HG03460 (cell line): Measurements from ENCODE around the gene NRIP1.

Source experiments
- ATAC-seq: cut with Tn5 transposase; IDR thresholded peaks from one replicate; pipeline ENCODE4 v1.9.1; 2021; ENCODE audit not compliant: unreplicated experiment

The NRIP1 gene

DNA sequence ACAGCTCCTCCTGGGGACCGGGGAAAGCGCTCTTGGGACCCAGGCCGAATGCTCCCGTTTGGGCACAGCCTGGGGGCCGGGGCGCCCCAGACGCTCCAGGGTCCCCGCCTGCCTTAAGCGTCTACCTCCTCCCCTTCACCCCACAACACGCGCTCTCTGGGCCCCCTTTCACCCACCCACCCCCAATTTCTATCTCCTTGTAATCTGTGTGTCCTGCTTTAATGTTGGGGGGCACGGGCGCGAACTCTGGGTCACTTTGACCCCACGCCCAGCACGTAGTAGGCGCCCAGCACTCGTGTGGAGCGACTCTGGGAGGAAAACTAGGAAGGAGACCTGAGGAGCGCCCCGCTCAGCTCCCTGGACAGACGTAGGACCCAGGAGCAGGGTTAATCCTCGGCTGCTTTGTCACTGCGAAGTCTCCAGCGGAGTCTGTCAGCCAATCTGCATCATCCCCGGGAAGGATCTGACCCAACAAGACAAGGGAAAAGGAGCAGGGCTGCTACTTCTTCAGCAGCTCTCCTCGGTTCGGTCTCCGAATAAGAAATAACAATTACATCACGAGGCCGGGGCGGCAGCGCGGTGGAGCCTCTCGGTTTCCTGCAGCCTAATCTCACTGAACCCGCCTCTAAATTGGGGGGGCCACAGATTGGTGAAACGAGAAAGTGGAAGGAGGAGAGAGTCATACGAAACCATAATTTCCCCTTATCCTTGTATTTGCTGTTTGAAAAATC, 757 bp upstream of the NRIP1 start:
- ATAC-seq: no peak

GRCh38 chr21:15063814-15064575, 805 bp downstream of the NRIP1 start:
- peak; percentile 7 for ATAC-seq

DNA sequence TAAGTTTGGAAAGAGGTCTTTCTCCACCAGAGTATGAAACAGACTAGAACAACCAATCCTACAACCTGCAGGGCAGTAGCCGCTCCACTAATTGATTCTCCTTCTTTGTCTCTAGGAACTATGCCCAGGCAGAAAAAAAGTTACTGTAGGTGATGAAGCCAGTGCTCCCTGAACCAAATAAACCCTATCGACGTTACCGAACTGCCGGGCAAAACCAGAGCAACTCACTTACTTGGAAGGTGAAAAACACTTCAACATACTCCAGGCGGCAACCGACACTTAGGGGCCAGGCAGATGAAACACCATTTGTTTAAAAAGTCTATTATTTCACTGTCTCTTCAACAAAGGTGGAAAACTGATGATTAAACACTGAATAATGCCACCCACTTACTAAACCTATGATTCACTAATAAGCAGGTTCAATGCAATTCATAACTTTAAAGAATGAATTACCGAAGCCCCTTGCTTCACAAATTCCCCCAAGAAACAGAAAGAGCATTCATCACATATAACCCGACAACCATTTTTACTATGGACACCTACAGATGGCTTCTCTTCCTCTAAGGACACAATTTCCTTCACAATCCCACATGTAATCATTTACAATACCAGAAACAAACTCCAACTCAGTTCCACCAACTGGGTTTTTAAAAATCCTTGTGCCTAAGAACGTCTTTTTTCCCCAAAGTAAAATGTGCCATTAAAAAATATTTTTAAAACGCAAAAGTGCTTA, 1.6 kb downstream of the NRIP1 start:
- ATAC-seq: no peak

DNA sequence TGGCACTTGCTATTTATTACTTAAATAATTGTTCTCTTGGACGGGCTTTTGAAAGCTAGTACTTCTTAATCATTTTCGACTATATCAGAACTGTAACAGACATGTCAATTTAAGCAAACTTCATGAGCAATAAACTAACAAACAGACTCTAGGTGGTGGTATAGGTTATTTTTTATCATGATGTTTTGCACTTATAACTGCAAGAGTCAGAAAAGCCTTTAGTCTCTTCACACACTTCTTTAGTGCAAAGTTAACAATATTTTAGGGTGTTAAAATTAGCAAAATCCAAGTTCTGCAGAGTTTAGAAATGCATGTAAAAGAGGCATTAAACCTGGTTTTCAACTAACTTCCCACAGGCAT, 2.2 kb downstream of the NRIP1 start:
- no peak for ATAC-seq

GRCh38 chr21:15061747-15062605, 2.8 kb downstream of the NRIP1 start:
- no peak for ATAC-seq

- ATAC-seq: no peak
Observed at GRCh38 chr21:15061279-15061678, 3.5 kb downstream of the NRIP1 start.

DNA sequence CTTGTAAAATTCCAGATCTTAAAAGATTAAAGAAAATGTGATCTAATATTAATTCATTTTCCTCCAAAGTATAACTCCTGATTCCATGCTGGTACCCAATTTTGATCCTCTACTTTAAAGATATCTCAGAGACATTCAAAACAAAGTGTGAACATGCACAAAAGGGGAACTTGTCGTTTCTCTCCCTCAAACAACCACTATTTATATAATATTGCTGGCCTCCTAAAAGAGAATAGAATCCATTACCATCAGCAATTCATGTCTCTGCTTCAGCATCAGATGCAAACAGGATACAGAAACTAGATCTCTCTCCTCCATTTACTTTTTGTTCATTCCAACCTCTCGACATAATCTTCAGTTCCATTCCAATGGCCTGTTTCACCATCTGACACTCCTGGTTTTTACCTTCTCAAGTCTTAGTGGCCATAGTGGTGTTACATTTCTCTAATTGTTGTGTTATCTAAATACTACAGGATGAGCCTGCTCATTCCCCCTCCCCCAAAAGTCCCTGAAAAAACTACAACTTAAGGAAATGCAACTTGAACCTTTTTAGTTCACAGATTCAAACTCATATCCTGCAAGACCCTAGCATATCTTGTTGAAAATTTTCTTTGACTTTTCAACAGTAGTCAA, 4.1 kb downstream of the NRIP1 start:
- no peak for ATAC-seq

DNA sequence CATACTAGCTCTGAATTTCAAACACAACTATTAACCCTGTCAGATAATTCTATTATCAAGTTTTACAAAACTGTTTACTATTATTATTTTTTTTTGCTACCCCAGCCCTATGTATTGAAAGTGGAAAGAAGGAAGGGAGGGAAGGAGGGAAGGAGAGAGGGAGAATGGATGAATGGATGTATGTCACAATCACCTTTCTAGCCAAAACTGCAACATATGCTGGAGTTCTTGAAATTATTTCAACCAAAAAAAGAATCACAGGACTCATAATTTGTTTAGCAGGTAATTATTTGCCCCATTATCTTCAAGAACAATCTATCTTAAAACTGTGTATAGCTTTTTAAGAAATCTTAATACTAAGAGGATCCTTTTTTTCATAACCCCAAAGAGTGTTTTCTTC, 5.4 kb downstream of the NRIP1 start:
- ATAC-seq: no peak

DNA sequence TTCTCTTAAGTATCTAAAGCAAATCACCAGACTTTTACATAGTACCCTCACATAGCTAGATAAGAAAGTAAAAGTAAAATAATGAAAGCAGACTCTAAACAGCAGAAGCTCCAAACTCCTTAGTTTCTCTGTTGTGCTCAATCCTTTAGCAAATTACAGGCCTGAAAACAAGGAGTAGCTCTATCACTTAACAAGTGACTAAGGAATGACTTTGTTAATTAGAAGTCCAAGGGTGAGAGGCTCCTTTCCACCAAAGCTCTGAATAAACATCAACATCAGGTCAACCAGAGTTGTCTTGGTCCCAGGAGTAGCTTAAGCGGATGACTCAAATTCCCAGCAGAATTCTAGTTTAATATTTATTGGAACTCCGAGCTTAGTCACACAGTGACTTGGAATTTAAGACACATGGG, 5.9 kb downstream of the NRIP1 start:
- no peak for ATAC-seq

DNA sequence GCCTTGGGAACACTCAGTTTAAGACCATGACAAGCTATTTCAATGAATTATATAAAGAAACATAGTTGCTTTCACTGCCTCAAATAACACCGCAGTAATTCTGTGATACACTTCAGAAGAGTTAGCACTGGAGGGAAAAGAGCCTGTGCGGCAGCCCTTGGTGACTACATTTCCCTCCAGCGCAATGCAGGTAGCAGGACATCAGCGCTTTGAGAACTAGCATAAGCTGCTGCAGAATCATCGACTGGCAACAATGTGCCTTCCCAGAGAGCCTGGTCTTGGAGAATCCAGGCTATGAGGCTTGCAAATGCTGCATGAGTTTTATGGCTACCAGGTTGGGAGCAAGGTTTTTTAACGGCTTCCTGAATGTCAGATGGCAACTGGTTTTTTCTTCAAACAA, 7.5 kb downstream of the NRIP1 start:
- ATAC-seq: no peak

DNA sequence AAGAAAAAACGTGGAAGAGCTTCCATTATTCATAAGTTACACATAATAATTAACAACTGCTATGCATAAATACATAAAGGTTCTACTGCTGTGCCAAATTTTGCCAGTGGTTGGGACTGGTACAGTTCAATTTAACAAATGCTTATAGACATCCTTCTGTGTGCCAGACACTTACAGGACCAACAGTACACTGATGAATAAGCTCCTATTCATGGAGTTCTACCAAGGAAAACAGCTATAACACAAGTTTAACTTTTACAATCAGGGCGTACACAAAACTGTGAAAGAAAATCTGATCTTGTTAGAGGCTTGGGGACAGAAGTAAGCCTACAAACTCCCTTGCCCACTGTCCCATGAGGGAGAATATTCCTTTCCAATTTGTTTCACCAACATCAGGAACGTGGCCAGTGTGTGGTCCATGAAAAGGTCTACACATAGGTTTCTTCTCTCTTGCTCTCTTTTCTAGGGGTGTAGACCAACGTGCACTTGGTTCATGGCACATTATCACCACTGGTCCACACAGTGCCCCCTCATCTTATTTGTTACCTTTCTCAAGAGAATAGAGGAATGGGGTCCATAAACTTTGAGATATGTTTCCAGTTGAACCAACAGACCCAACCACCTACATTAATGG, 10.1 kb downstream of the NRIP1 start:
- ATAC-seq: no peak

- ATAC-seq: no peak
Observed at GRCh38 chr21:15054089-15054488, 10.7 kb downstream of the NRIP1 start.

DNA sequence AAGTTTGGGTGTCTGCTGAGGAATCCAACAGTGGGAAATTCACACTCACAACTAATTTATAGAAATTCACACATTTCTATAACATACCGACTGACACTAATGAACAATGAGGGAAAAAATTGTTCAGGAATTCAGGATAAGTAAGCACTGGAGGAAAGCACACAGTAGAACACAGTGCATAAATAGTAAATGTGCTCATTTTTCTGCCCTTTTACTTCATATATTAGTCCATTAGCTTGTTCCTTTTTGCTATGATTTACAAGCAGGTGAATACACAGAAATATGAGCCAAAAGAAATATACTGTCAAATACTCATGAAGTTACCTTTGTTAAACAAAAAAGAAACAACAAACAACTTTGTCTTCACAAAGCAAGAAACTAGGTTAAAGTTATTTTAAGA, 11.3 kb downstream of the NRIP1 start:
- no peak for ATAC-seq

- ATAC-seq: peak; percentile 24
Observed at GRCh38 chr21:15052459-15052763, 12.4 kb downstream of the NRIP1 start.

- ATAC-seq: peak; percentile 70
Observed at GRCh38 chr21:15051644-15052458, 12.9 kb downstream of the NRIP1 start.

GRCh38 chr21:15050568-15051377, 14.0 kb downstream of the NRIP1 start:
- no peak for ATAC-seq

GRCh38 chr21:15045017-15045416, 19.8 kb downstream of the NRIP1 start:
- no peak for ATAC-seq

GRCh38 chr21:15042531-15042930, 22.3 kb downstream of the NRIP1 start:
- no peak for ATAC-seq
